ENCODE data around the gene MRTFB.

Gene MRTFB

GRCh38 chr16:14069818-14070217, 1.3 kb upstream of the MRTFB start:
- DNase-seq: no peak

- DNase-seq: peak; percentile 41
Measured at GRCh38 chr16:14070555-14070876, 603 bp upstream of the MRTFB start.

GRCh38 chr16:14071576-14072271, 605 bp downstream of the MRTFB start:
- no peak for DNase-seq

- DNase-seq: no peak
Measured at GRCh38 chr16:14072360-14072759, 1.2 kb downstream of the MRTFB start.

- no peak for DNase-seq
Measured at GRCh38 chr16:14074544-14074943, 3.4 kb downstream of the MRTFB start.

GRCh38 chr16:14077918-14078317, 6.8 kb downstream of the MRTFB start:
- DNase-seq: no peak

GRCh38 chr16:14086477-14086876, 15.4 kb downstream of the MRTFB start:
- no peak for DNase-seq

GRCh38 chr16:14087181-14087580, 16.1 kb downstream of the MRTFB start:
- no peak for DNase-seq

- no peak for DNase-seq
Measured at GRCh38 chr16:14087590-14088154, 16.6 kb downstream of the MRTFB start.

GRCh38 chr16:14088155-14088753, 17.1 kb downstream of the MRTFB start:
- no peak for DNase-seq

- DNase-seq: no peak
Measured at GRCh38 chr16:14089283-14089823, 18.2 kb downstream of the MRTFB start.

- no peak for DNase-seq
Measured at GRCh38 chr16:14092561-14092960, 21.4 kb downstream of the MRTFB start.

- no peak for DNase-seq
Measured at GRCh38 chr16:14095883-14096551, 24.9 kb downstream of the MRTFB start.

GRCh38 chr16:14097182-14097959, 26.3 kb downstream of the MRTFB start:
- DNase-seq: peak; percentile 96

GRCh38 chr16:14098081-14098480, 27.0 kb downstream of the MRTFB start:
- DNase-seq: peak; percentile 18

- DNase-seq: no peak
Measured at GRCh38 chr16:14100825-14101224, 29.7 kb downstream of the MRTFB start.

GRCh38 chr16:14101415-14101814, 30.3 kb downstream of the MRTFB start:
- no peak for DNase-seq

GRCh38 chr16:14102925-14103720, 32.0 kb downstream of the MRTFB start:
- DNase-seq: no peak

GRCh38 chr16:14104066-14104465, 32.9 kb downstream of the MRTFB start:
- no peak for DNase-seq

- no peak for DNase-seq
Measured at GRCh38 chr16:14105760-14106375, 34.7 kb downstream of the MRTFB start.

- DNase-seq: no peak
Measured at GRCh38 chr16:14106457-14106856, 35.3 kb downstream of the MRTFB start.

- DNase-seq: no peak
Measured at GRCh38 chr16:14106961-14107360, 35.8 kb downstream of the MRTFB start.

Measured in NCI-H526 treated with DMSO at 0.1 percent for 48 hours (cell line).